Endothelial cell of umbilical vein (primary cell): ENCODE measurements around the gene NEXN. TPM values are rescaled to one million over a fixed set of nuclear protein-coding genes. Genes with fewer than 3 reads are reported as not detected.

ENCODE experiments used
- BruUV-seq: library from RNA; stranded (reverse); fragments of 400-500 nt; replicated peaks from 2 replicates; lab custom pipeline; 2021; lab: Mats Ljungman, UMichigan
- CTCF ChIA-PET: fragments of 300-600, 350-600 bp; sonication (Branson Sonifier 250); formaldehyde crosslinking; loops from one replicate; lab custom pipeline; 2021; ENCODE audit warnings: antibody characterized with exemption, inconsistent platforms; lab: Charles Lee
- POLR2A ChIA-PET: fragments of 300-600, 350-600 bp; sonication (Branson Sonifier 250); formaldehyde crosslinking; loops from one replicate; lab custom pipeline; 2021; ENCODE audit warnings: antibody characterized with exemption, inconsistent platforms; lab: Charles Lee
- DNase-seq: peaks from one replicate; pipeline ENCODE4 v3.0.0-alpha.2; 2011; ENCODE audit warnings: low read depth, low spot score
- FAIRE-seq: peaks from 2 replicates; lab custom pipeline; 2011; peaks lifted over from hg19 to GRCh38; lab: Jason Lieb, UNC
- H2AFZ ChIP-seq: 2 replicates; pipeline ENCODE4 v1.6.0; 2012; ENCODE audit warnings: low read depth, low read length, control low read depth, inconsistent platforms
- H3K27ac ChIP-seq: 2 replicates; pipeline ENCODE4 v1.5.1; 2011; ENCODE audit warnings: low read depth, mild to moderate bottlenecking, control low read depth, low read length, moderate library complexity; ENCODE audit not compliant: insufficient read depth
- H3K27me3 ChIP-seq, 2 experiments: 2 replicates each; pipeline versions ENCODE4 v1.6.0 to v1.6.1; 2011; ENCODE audit warnings: low read length in 2 of 2, mixed read lengths in 1 of 2; ENCODE audit not compliant: control insufficient read depth in 2 of 2, insufficient read depth in 2 of 2
- H3K36me3 ChIP-seq, 2 experiments: 2 replicates in 1 of 2; 3 replicates in 1 of 2; pipeline ENCODE4 v1.5.1; 2011; ENCODE audit warnings: low read length in 2 of 2, mild to moderate bottlenecking in 1 of 2, moderate library complexity in 1 of 2; ENCODE audit not compliant: control insufficient read depth in 2 of 2, insufficient read depth in 2 of 2; ENCODE audit errors: extremely low read depth in 1 of 2
- H3K4me1 ChIP-seq: 3 replicates; pipeline ENCODE4 v1.5.1; 2011; ENCODE audit warnings: mild to moderate bottlenecking, low read length; ENCODE audit not compliant: control insufficient read depth, insufficient read depth; ENCODE audit errors: extremely low read depth
- H3K4me2 ChIP-seq: 2 replicates; pipeline ENCODE4 v1.6.1; 2011; ENCODE audit warnings: low read length, control low read depth, mixed read lengths; ENCODE audit not compliant: insufficient read depth
- H3K4me3 ChIP-seq, 3 experiments: fragments of 200-600 bp in 1 of 3; sonication (generic), shearing (Covaris generic) in 1 of 3; replicated peaks in 1 of 3; 2 replicates each; pipeline ENCODE4 v1.5.1; 2011 to 2016; ENCODE audit warnings: control low read depth in 3 of 3, low read length in 3 of 3, mild to moderate bottlenecking in 2 of 3, inconsistent platforms in 1 of 3, low read depth in 1 of 3, moderate library complexity in 1 of 3; ENCODE audit not compliant: insufficient read depth in 1 of 3
- H3K79me2 ChIP-seq: 2 replicates; pipeline ENCODE4 v1.6.0; 2012; ENCODE audit warnings: low read length, inconsistent platforms; ENCODE audit not compliant: control insufficient read depth, insufficient read depth
- H3K9ac ChIP-seq: replicated peaks from 2 replicates; pipeline ENCODE3; 2011; ENCODE audit warnings: low read length, control low read depth; ENCODE audit not compliant: insufficient read depth; ENCODE audit errors: extremely low read depth
- H3K9me1 ChIP-seq: replicated peaks from 3 replicates; pipeline ENCODE4 v1.6.0; 2011; ENCODE audit warnings: mild to moderate bottlenecking, low read length; ENCODE audit not compliant: control insufficient read depth, insufficient read depth; ENCODE audit errors: extremely low read depth
- H3K9me3 ChIP-seq: replicated peaks from 2 replicates; pipeline ENCODE4 v1.5.1; 2012; ENCODE audit warnings: low read length, inconsistent platforms; ENCODE audit not compliant: control insufficient read depth, insufficient read depth
- H4K20me1 ChIP-seq: replicated peaks from 2 replicates; pipeline ENCODE3; 2011; ENCODE audit warnings: mild to moderate bottlenecking, low read length; ENCODE audit not compliant: control insufficient read depth, insufficient read depth; ENCODE audit errors: extremely low read depth
- CTCF ChIP-seq, 2 donors: IDR thresholded peaks; 1 replicate in 1 of 2; 2 replicates in 1 of 2; pipeline ENCODE4 v1.5.1; 2011; ENCODE audit warnings: low read length in 2 of 2, mild to moderate bottlenecking in 2 of 2, moderate library complexity in 2 of 2, control low read depth in 1 of 2, inconsistent platforms in 1 of 2, low read depth in 1 of 2; ENCODE audit not compliant: insufficient read depth in 1 of 2; ENCODE audit errors: extremely low read depth in 1 of 2
- EZH2 ChIP-seq: IDR thresholded peaks from 2 replicates; pipeline ENCODE4 v1.6.1; 2012; ENCODE audit warnings: borderline replicate concordance, low read depth, mild to moderate bottlenecking, moderate library complexity, low read length, inconsistent platforms; ENCODE audit not compliant: severe bottlenecking
- FOS ChIP-seq: IDR thresholded peaks from 2 replicates; pipeline ENCODE4 v1.6.1; 2011; ENCODE audit warnings: mild to moderate bottlenecking, low read length, moderate library complexity, borderline replicate concordance; ENCODE audit not compliant: insufficient read depth
- GATA2 ChIP-seq: IDR thresholded peaks from 2 replicates; pipeline ENCODE4 v1.7.0; 2011; ENCODE audit warnings: low read depth, mild to moderate bottlenecking, moderate library complexity, mixed read lengths, low read length; ENCODE audit not compliant: insufficient read length, insufficient read depth
- JUN ChIP-seq: IDR thresholded peaks from 2 replicates; pipeline ENCODE4 v1.6.1; 2011; ENCODE audit warnings: borderline replicate concordance, low read depth; ENCODE audit not compliant: insufficient read length, insufficient read depth
- MYC ChIP-seq: IDR thresholded peaks from one replicate; pipeline ENCODE4 v1.6.1; 2011; ENCODE audit warnings: mild to moderate bottlenecking, low read depth, low read length
- POLR2A ChIP-seq: IDR thresholded peaks from 2 replicates; pipeline ENCODE4 v1.6.1; 2012; ENCODE audit warnings: low read depth, mild to moderate bottlenecking, control low read depth, low read length
- POLR2AphosphoS5 ChIP-seq: IDR thresholded peaks from 2 replicates; pipeline ENCODE4 v1.6.1; 2012; ENCODE audit warnings: low read depth, mild to moderate bottlenecking, control low read depth, low read length, moderate library complexity; ENCODE audit not compliant: insufficient read depth
- dilution Hi-C: fragments of 300-500 bp; cut with MboI; formaldehyde crosslinking; loops from one replicate; pipeline ENCODE4 v1.15.0; 2019; ENCODE audit warnings: low sequenced_read_pairs; ENCODE audit not compliant: extremely low pct_ligation_motif_present
- intact Hi-C: fragments of 100-400 bp; cut with micrococcal nuclease; formaldehyde crosslinking; loops from one replicate; pipeline ENCODE4 v1.10.0; 2022
- polyA plus RNA-seq, 4 experiments: library from polyadenylated mRNA; depleted of rRNA in 3 of 4; stranded (reverse) in 3 of 4; unstranded in 1 of 4; fragments of >200 nt; gene quantifications; 2 replicates each; pipeline versions ENCODE4 v1.2.1 to v1.2.3, GENCODE V29; 2011 to 2012; ENCODE audit warnings: missing spikeins in 1 of 4
- total RNA-seq: library from RNA; stranded (reverse); gene quantifications from 2 replicates; pipeline ENCODE4 v1.2.3, GENCODE V29; 2021
- TF ChIP-seq, protein P1 (sequence below): IDR thresholded peaks from 2 replicates; pipeline ENCODE4 v1.6.1; 2011; ENCODE audit not compliant: insufficient read depth, insufficient read length

The NEXN gene
- total and polyA plus RNA-seq, 2 donors (not counting 3 experiments of a cell fraction or from before 2014, with no cell fraction given) = 1.0 to 11.7 TPM

- DNase-seq (no peak), FAIRE-seq (no peak)
- Histone ChIP-seq H3K27me3 (no peaks in the 10 kb centered on the region), H2AFZ (no peak overlapping the region), H3K4me1 (peaks cover 14% of the 10 kb centered on the region), H3K4me3 (no peak overlapping the region), H3K36me3 (peaks cover 0 to 5% of the 10 kb centered on the region in 2 experiments), H3K9ac (no peak overlapping the region), H3K79me2 (peaks cover 80% of the 10 kb centered on the region), H3K9me3 (no peaks in the 10 kb centered on the region), H3K4me2 (no peak overlapping the region), H3K27ac (no peak overlapping the region), H3K9me1 (no peaks in the 10 kb centered on the region), H4K20me1 (peaks cover under 1% of the 10 kb centered on the region)
- CTCF ChIA-PET = no interaction called here
- POLR2A ChIA-PET = no interaction called here
- no TSS peak for BruUV-seq
- dilution Hi-C loops (no loop called here), intact Hi-C loops (no loop called here)
- no peak for TF ChIP-seq GATA2
- no peak for TF ChIP-seq MYC
- TF ChIP-seq CTCF (IDR thresholded peaks at IDR 0.05; ENCODE audit: extremely low read depth in 1 of 2, insufficient read depth in 1 of 2, low read depth in 1 of 2, low read length in 2 of 2) = no peak
- TF ChIP-seq, protein P1, sequence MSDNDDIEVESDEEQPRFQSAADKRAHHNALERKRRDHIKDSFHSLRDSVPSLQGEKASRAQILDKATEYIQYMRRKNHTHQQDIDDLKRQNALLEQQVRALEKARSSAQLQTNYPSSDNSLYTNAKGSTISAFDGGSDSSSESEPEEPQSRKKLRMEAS = no peak
- TF ChIP-seq POLR2AphosphoS5 = no peak
- no peak for TF ChIP-seq POLR2A
- no peak for TF ChIP-seq EZH2
- no peak for TF ChIP-seq FOS
- TF ChIP-seq JUN = no peak
Observed at GRCh38 chr1:77984629-77985028, 96.2 kb downstream of the NEXN start.
